HepG2 (cell line): ENCODE results near the gene HHATL.

Experiments
- HNRNPK ChIP-seq: fragments of 200-400 bp; formaldehyde crosslinking; IDR thresholded peaks from 2 replicates; pipeline ENCODE4 v1.6.1; 2018; ENCODE audit warnings: low read length, low read depth, moderate library complexity, mild to moderate bottlenecking; ENCODE audit not compliant: poor library complexity, severe bottlenecking
- TF ChIP-seq, protein P1 (sequence below): sonication (generic); formaldehyde crosslinking; IDR thresholded peaks from 2 replicates; pipeline ENCODE4 v1.5.0; 2020; ENCODE audit warnings: mild to moderate bottlenecking, missing genetic modification reagents, moderate library complexity
- TF ChIP-seq, protein P2 (sequence below): sonication (generic); formaldehyde crosslinking; IDR thresholded peaks from 2 replicates; pipeline ENCODE4 v1.8.1; 2023; ENCODE audit warnings: mild to moderate bottlenecking, missing genetic modification reagents, borderline replicate concordance

DNA sequence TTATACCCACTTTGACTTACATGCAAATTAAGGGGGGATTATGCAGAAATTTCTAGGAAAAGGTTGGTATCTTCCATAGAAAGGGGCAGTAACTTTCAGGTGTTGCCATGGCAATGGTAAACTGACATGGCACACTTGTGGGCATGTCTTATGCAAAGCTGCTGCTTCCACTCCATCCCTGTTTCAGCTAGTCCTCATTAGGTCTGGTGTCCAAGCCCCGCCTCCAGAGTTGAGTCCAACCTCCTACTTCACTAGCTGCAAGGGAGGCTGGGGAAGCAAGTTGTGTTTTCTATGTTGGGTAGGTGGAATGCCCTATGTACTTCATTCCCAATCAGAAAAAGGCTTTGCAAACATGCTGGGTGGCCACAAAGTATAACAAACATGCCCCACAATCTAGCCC lies 31.9 kb downstream of the HHATL start:
- TF ChIP-seq, protein P1, sequence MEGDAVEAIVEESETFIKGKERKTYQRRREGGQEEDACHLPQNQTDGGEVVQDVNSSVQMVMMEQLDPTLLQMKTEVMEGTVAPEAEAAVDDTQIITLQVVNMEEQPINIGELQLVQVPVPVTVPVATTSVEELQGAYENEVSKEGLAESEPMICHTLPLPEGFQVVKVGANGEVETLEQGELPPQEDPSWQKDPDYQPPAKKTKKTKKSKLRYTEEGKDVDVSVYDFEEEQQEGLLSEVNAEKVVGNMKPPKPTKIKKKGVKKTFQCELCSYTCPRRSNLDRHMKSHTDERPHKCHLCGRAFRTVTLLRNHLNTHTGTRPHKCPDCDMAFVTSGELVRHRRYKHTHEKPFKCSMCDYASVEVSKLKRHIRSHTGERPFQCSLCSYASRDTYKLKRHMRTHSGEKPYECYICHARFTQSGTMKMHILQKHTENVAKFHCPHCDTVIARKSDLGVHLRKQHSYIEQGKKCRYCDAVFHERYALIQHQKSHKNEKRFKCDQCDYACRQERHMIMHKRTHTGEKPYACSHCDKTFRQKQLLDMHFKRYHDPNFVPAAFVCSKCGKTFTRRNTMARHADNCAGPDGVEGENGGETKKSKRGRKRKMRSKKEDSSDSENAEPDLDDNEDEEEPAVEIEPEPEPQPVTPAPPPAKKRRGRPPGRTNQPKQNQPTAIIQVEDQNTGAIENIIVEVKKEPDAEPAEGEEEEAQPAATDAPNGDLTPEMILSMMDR (CRISPR knock-in tag): no peak
- no peak for TF ChIP-seq HNRNPK
- TF ChIP-seq, protein P2, sequence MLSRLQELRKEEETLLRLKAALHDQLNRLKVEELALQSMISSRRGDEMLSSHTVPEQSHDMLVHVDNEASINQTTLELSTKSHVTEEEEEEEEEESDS: no peak
